Nephron (organoid): Measurements from ENCODE around the gene PRKCSH.

Source experiments
- H3K27ac Mint-ChIP-seq, 3 experiments: 2 replicates each; pipeline ENCODE4 v1.8.0; 2020; ENCODE audit warnings: mixed read lengths in 3 of 3, mild to moderate bottlenecking in 2 of 3, moderate library complexity in 1 of 3
- H3K27me3 Mint-ChIP-seq: 2 replicates; pipeline ENCODE4 v1.8.0; 2021; ENCODE audit warnings: low read depth, mild to moderate bottlenecking, moderate library complexity, mixed read lengths
- H3K36me3 Mint-ChIP-seq: 2 replicates; pipeline ENCODE4 v1.8.0; 2020; ENCODE audit warnings: low read depth, mixed read lengths
- H3K4me1 Mint-ChIP-seq: 2 replicates; pipeline ENCODE4 v1.8.0; 2020; ENCODE audit warnings: mixed read lengths
- H3K4me3 Mint-ChIP-seq, 3 experiments: 2 replicates each; pipeline ENCODE4 v1.8.0; 2020; ENCODE audit warnings: mild to moderate bottlenecking in 3 of 3, mixed read lengths in 3 of 3, moderate library complexity in 2 of 3
- H3K9me3 Mint-ChIP-seq: 2 replicates; pipeline ENCODE4 v1.8.0; 2020; ENCODE audit warnings: mixed read lengths
- TF ChIP-seq, protein P1 (sequence below), 3 experiments: fragments of 200-600 bp; sonication (generic); IDR thresholded peaks; one replicate each; pipeline ENCODE4 v1.5.0; 2021; ENCODE audit warnings: antibody characterized with exemption in 3 of 3; ENCODE audit not compliant: unreplicated experiment in 3 of 3

The PRKCSH gene

DNA sequence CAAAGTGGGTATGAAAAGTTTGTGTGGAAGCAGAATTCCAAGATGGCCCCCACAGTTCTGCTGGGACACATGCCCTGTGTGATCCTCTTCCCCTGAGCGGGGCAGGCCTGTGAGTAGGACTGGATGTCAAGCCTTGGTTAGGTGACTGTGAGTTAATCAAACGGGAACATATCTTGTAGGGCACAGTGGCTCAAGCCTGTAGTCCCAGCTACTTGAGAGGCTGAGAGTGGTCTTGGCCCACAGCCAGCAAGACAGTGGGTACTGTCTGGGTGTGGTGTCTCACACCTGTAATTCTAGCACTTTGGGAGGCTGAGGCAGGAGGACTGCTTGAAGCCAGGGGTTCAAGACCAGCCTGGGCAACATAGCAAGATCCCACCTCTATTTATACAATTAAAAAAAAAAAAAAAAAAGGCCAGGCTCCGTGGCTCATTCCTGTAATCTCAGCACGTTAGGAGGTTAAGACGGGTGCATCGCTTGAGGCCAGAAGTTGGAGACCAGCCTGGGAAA is 63.8 kb downstream of the PRKCSH start:
- TF ChIP-seq, protein P1, sequence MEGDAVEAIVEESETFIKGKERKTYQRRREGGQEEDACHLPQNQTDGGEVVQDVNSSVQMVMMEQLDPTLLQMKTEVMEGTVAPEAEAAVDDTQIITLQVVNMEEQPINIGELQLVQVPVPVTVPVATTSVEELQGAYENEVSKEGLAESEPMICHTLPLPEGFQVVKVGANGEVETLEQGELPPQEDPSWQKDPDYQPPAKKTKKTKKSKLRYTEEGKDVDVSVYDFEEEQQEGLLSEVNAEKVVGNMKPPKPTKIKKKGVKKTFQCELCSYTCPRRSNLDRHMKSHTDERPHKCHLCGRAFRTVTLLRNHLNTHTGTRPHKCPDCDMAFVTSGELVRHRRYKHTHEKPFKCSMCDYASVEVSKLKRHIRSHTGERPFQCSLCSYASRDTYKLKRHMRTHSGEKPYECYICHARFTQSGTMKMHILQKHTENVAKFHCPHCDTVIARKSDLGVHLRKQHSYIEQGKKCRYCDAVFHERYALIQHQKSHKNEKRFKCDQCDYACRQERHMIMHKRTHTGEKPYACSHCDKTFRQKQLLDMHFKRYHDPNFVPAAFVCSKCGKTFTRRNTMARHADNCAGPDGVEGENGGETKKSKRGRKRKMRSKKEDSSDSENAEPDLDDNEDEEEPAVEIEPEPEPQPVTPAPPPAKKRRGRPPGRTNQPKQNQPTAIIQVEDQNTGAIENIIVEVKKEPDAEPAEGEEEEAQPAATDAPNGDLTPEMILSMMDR (IDR thresholded peaks at IDR 0.05; ENCODE audit: unreplicated experiment in 3 of 3) = no peak
- no peaks in the 10 kb centered on the region for H3K27me3 Mint-ChIP-seq
- H3K36me3 Mint-ChIP-seq = peaks cover 8% of the 10 kb centered on the region
- no peaks in the 10 kb centered on the region for H3K9me3 Mint-ChIP-seq
- H3K27ac Mint-ChIP-seq = no peak overlapping the region
- H3K4me1 Mint-ChIP-seq = no peaks in the 10 kb centered on the region
- H3K4me3 Mint-ChIP-seq = no peak overlapping the region

DNA sequence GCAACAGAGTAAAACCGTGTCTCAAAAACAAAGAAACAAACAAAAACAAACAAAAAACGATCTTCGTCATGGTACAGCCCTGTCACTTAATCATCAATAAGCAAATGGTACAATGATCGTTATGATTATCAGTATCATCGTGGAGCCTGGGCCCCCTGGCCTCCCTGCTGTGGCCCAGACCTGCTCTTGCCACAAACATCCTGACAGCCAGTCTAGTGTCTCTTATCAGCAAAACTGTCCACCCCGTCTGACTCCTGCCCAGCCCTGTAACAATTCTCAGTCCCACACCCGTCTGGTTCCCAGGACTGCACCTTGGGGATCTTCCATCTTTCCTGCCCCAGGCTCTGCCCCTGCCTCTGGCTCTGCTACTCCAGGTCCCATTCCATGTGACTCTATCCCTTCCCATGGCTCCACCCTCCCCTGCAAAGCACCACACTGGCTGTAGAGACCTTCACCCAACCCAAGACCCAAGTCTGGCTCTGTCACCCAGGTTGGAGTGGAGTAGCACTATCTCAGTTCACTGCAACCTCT is 64.5 kb downstream of the PRKCSH start:
- TF ChIP-seq, protein P1 (IDR thresholded peaks at IDR 0.05; ENCODE audit: unreplicated experiment in 3 of 3) = no peak
- no peaks in the 10 kb centered on the region for H3K9me3 Mint-ChIP-seq
- no peak overlapping the region for H3K27ac Mint-ChIP-seq
- peaks cover 8% of the 10 kb centered on the region for H3K36me3 Mint-ChIP-seq
- no peaks in the 10 kb centered on the region for H3K27me3 Mint-ChIP-seq
- H3K4me3 Mint-ChIP-seq = no peak overlapping the region
- H3K4me1 Mint-ChIP-seq = peaks cover 4% of the 10 kb centered on the region
